ENCODE measurements around the gene TSPAN11.

TSPAN11 gene

DNA sequence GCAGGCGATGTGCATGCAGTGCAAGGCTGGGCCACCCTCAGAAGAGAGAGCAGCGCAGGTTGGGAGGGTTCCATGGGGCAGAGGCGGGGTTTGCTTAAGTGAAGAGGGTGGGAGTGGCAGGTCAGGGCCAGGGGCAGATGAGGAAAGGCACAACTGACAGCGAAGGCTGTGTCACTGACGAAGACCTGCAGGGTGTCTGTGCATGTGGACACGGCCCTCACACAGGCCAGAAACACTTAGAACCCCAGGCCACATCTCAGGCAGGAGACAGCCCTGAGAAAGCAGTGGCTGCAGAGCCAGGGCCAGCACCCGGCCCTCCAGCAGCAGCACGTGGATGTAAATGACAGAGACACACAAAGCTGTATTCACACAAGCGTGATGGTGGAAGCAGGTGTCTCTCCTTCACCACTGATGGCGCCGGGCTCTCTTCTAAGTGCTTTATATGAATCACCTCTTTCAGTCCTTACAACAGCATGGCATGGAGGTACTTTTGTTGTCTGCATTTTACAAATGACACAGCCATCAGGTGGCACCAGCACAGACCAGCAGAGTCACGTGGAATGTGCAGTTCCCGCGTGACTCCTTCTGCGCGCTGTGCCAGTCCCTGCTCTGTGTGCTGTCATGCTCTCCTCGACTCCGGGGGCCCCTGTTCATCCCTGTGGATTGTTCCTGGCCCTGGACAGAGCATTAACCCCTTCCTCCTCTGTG lies 54.6 kb downstream of the TSPAN11 start:
- no peak for DNase-seq
- Histone ChIP-seq H3K9me3 (no peaks in the 10 kb centered on the region), H3K36me3 (no peaks in the 10 kb centered on the region), H3K4me3 (ENCODE audit: low read depth, low read length) (no peak overlapping the region), H3K4me1 (no peaks in the 10 kb centered on the region), H3K27me3 (no peaks in the 10 kb centered on the region; the same call in 1 of the 2 replicates)
- TF ChIP-seq, protein P1, sequence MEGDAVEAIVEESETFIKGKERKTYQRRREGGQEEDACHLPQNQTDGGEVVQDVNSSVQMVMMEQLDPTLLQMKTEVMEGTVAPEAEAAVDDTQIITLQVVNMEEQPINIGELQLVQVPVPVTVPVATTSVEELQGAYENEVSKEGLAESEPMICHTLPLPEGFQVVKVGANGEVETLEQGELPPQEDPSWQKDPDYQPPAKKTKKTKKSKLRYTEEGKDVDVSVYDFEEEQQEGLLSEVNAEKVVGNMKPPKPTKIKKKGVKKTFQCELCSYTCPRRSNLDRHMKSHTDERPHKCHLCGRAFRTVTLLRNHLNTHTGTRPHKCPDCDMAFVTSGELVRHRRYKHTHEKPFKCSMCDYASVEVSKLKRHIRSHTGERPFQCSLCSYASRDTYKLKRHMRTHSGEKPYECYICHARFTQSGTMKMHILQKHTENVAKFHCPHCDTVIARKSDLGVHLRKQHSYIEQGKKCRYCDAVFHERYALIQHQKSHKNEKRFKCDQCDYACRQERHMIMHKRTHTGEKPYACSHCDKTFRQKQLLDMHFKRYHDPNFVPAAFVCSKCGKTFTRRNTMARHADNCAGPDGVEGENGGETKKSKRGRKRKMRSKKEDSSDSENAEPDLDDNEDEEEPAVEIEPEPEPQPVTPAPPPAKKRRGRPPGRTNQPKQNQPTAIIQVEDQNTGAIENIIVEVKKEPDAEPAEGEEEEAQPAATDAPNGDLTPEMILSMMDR (IDR thresholded peaks at IDR 0.05; ENCODE audit: low read depth, low read length): no peak

DNA sequence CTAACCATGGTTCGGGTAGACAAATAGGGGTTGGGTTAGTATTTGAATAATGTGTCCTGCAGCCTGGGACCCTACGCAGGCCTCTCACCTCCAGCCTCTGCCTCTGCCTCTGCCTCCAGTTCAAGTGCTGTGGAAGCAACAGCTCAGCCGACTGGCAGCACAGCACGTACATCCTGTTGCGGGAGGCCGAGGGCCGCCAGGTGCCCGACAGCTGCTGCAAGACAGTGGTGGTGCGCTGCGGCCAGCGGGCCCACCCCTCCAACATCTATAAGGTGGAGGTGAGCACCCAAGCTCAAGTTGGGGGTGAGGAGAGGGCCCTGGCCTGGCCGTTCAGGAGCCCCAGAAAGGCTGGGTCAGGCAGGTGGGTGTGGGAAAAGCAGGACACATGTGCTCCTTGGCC lies 55.9 kb downstream of the TSPAN11 start:
- TF ChIP-seq, protein P1 (IDR thresholded peaks at IDR 0.05; ENCODE audit: low read depth, low read length): no peak
- Histone ChIP-seq H3K4me3 (ENCODE audit: low read depth, low read length) (no peak overlapping the region), H3K9me3 (no peaks in the 10 kb centered on the region), H3K27me3 (no peaks in the 10 kb centered on the region), H3K4me1 (no peaks in the 10 kb centered on the region), H3K36me3 (no peaks in the 10 kb centered on the region)
- no peak for DNase-seq

DNA sequence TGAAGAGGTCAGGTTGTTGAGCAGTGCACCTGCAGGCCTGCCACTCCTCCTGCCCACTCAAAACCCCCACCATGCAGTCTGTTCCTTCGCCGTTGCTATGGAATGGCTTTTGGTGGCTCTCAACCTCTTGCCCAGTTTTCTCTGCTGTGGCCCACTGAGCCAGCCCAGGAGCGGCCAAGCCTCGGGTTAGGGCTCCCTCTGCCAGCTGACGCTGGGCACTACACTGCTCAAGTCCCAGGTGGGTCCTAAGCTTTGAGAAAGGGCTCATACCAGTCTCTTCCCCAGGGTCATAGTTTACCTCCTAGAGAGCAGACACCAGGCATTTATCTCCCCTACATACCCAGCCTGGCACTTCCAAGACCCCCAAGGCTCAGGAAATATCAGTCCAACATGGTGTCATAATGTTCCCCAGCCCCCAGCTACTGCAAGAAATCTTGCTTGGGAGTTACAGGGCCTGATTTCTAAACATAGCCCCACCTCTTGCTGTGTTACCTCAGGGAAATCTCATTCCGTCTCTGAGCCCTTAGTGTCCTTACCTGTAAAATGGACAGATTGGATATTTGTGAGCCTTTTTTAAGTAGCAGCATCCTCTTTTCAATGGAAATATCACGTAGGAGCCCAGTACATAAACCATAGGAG lies 59.4 kb downstream of the TSPAN11 start:
- H3K9me3 ChIP-seq: no peaks in the 10 kb centered on the region
- H3K27me3 ChIP-seq: no peaks in the 10 kb centered on the region
- no peak overlapping the region for H3K4me3 ChIP-seq (ENCODE audit: low read depth, low read length)
- DNase-seq: peak; percentile 71
- no peaks in the 10 kb centered on the region for H3K36me3 ChIP-seq
- TF ChIP-seq, protein P1 (IDR thresholded peaks at IDR 0.05; ENCODE audit: low read depth, low read length): peak; percentile 86
- no peaks in the 10 kb centered on the region; the same call in 1 of the 2 replicates for H3K4me1 ChIP-seq

GRCh38 chr12:30988086-30988485 lies 61.5 kb downstream of the TSPAN11 start:
- no peaks in the 10 kb centered on the region; the same call in 1 of the 2 replicates for H3K4me1 ChIP-seq

GRCh38 chr12:30988646-30989286 lies 62.2 kb downstream of the TSPAN11 start:
- Histone ChIP-seq H3K36me3 (no peaks in the 10 kb centered on the region), H3K9me3 (no peaks in the 10 kb centered on the region), H3K27me3 (no peaks in the 10 kb centered on the region), H3K4me1 (no peaks in the 10 kb centered on the region; the same call in 1 of the 2 replicates), H3K4me3 (ENCODE audit: low read depth, low read length) (no peak overlapping the region)
- no peak for DNase-seq
- TF ChIP-seq, protein P1 (IDR thresholded peaks at IDR 0.05; ENCODE audit: low read depth, low read length): no peak

More at GRCh38 chr12:30988086-30988485, 61.5 kb downstream of the TSPAN11 start:
- TF ChIP-seq, protein P1 (IDR thresholded peaks at IDR 0.05; ENCODE audit: low read depth, low read length): no peak
- Histone ChIP-seq H3K9me3 (no peaks in the 10 kb centered on the region), H3K36me3 (no peaks in the 10 kb centered on the region), H3K27me3 (no peaks in the 10 kb centered on the region), H3K4me3 (ENCODE audit: low read depth, low read length) (no peak overlapping the region)
- DNase-seq: no peak

Measured in BE2C (cell line).